ENCODE data around the gene TRAF3.

- no peak for TF ChIP-seq CTCF (IDR thresholded peaks at IDR 0.05; ENCODE audit: insufficient read depth, low read length, poor library complexity, severe bottlenecking)
- no peak for TF ChIP-seq EZH2phosphoT487 (conservative IDR thresholded peaks at IDR 0.05; ENCODE audit: low read length)
Measured at GRCh38 chr14:102862154-102862773, 85.0 kb downstream of the TRAF3 start.
